ENCODE results near the gene DGCR2.
"Not testable (repeated sequence)": the region's sequence is repeated elsewhere in the genome, so short reads cannot be mapped to it uniquely, and the experiment has no call there.

The DGCR2 gene

GRCh38 chr22:19044381-19044780 lies 77.8 kb downstream of the DGCR2 start:
- no peak for DNase-seq (ENCODE audit: extremely low read depth in 1 of 2, low read depth in 1 of 2)

- no peak for DNase-seq (ENCODE audit: extremely low read depth in 1 of 2, low read depth in 1 of 2)
Measured at GRCh38 chr22:19043121-19044085, 78.8 kb downstream of the DGCR2 start.

GRCh38 chr22:19042285-19043120 lies 79.7 kb downstream of the DGCR2 start:
- DNase-seq (ENCODE audit: extremely low read depth in 1 of 2, low read depth in 1 of 2), result no peak

- no peak for DNase-seq (ENCODE audit: extremely low read depth in 1 of 2, low read depth in 1 of 2)
Measured at GRCh38 chr22:19041704-19042074, 80.5 kb downstream of the DGCR2 start.

- no peak for DNase-seq (ENCODE audit: extremely low read depth in 1 of 2, low read depth in 1 of 2)
Measured at GRCh38 chr22:19040888-19041703, 81.1 kb downstream of the DGCR2 start.

- DNase-seq (ENCODE audit: extremely low read depth in 1 of 2, low read depth in 1 of 2), result no peak
Measured at GRCh38 chr22:19040391-19040861, 81.8 kb downstream of the DGCR2 start.

- DNase-seq (ENCODE audit: extremely low read depth in 1 of 2, low read depth in 1 of 2), result no peak
Measured at GRCh38 chr22:19039796-19040280, 82.4 kb downstream of the DGCR2 start.

GRCh38 chr22:19039448-19039780 lies 82.8 kb downstream of the DGCR2 start:
- DNase-seq (ENCODE audit: extremely low read depth in 1 of 2, low read depth in 1 of 2), result no peak

- DNase-seq (ENCODE audit: extremely low read depth in 1 of 2, low read depth in 1 of 2), result no peak
Measured at GRCh38 chr22:19038728-19039447, 83.3 kb downstream of the DGCR2 start.

- DNase-seq (ENCODE audit: extremely low read depth in 1 of 2, low read depth in 1 of 2), result no peak
Measured at GRCh38 chr22:19038164-19038546, 84.1 kb downstream of the DGCR2 start.

GRCh38 chr22:19037282-19038163 lies 84.7 kb downstream of the DGCR2 start:
- DNase-seq (ENCODE audit: extremely low read depth in 1 of 2, low read depth in 1 of 2), result no peak

- no peak for DNase-seq (ENCODE audit: extremely low read depth in 1 of 2, low read depth in 1 of 2)
Measured at GRCh38 chr22:19036523-19037273, 85.5 kb downstream of the DGCR2 start.

- DNase-seq (ENCODE audit: extremely low read depth in 1 of 2, low read depth in 1 of 2), result no peak
Measured at GRCh38 chr22:19036229-19036522, 86.0 kb downstream of the DGCR2 start.

- DNase-seq (ENCODE audit: extremely low read depth in 1 of 2, low read depth in 1 of 2), result no peak
Measured at GRCh38 chr22:19035474-19036228, 86.6 kb downstream of the DGCR2 start.

GRCh38 chr22:19035126-19035473 lies 87.1 kb downstream of the DGCR2 start:
- not testable (repeated sequence) for DNase-seq (ENCODE audit: extremely low read depth in 1 of 2, low read depth in 1 of 2)

GRCh38 chr22:19034724-19035120 lies 87.5 kb downstream of the DGCR2 start:
- DNase-seq (ENCODE audit: extremely low read depth in 1 of 2, low read depth in 1 of 2), result not testable (repeated sequence)

- DNase-seq (ENCODE audit: extremely low read depth in 1 of 2, low read depth in 1 of 2), result not testable (repeated sequence)
Measured at GRCh38 chr22:19034031-19034723, 88.0 kb downstream of the DGCR2 start.

- not testable (repeated sequence) for DNase-seq (ENCODE audit: extremely low read depth in 1 of 2, low read depth in 1 of 2)
Measured at GRCh38 chr22:19033568-19033905, 88.7 kb downstream of the DGCR2 start.

Data from activated CD8-positive, alpha-beta memory T cell treated with anti-CD3 and anti-CD28 coated beads for 1 hour (primary cell).